ENCODE measurements around the gene ARID5B.

Gene ARID5B

GRCh38 chr10:62033125-62033524 lies 131.6 kb downstream of the ARID5B start:
- no peak for DNase-seq (ENCODE audit: low spot score)

- no peak for DNase-seq (ENCODE audit: low spot score)
Observed at GRCh38 chr10:62034096-62034640, 132.7 kb downstream of the ARID5B start.

GRCh38 chr10:62036186-62037081 lies 134.9 kb downstream of the ARID5B start:
- no peak for DNase-seq (ENCODE audit: low spot score)

DNA sequence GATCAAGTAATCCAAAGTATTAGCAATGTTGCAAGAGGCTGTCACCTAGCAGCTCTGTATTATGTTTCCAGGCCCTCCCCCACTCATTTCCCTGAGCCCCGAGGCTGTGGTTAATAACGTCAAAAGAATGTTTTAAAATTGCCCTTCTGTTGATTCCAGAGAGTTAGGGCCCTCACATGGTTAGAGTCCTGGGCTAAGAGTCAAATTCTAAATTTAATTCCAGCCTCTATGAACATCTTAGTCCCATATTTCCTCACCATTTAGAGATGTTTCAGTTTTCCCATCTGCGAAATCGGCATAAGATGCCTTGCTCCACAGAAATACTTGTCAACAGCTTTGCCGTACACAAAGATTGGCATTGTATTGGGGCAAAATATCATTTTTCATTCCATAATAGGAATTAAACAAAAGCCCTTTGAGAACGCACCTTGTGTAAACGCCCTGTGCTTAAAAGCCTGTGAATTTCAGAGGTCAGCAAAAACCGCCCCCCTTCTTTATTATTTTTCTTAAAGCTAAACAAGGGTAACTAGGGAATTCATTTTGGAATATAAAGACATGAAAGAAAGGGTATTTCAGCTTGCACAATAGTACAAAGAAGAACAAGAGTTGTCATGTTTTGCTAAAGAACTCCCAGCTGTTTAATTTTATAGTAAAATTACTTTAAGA lies 135.8 kb downstream of the ARID5B start:
- no peak for DNase-seq (ENCODE audit: low spot score)

- no peak for DNase-seq (ENCODE audit: low spot score)
Observed at GRCh38 chr10:62037890-62038608, 136.6 kb downstream of the ARID5B start.

- peak; percentile 89 for DNase-seq (ENCODE audit: low spot score)
Observed at GRCh38 chr10:62038609-62039190, 137.2 kb downstream of the ARID5B start.

GRCh38 chr10:62039954-62040353 lies 138.5 kb downstream of the ARID5B start:
- DNase-seq (ENCODE audit: low spot score): no peak

DNA sequence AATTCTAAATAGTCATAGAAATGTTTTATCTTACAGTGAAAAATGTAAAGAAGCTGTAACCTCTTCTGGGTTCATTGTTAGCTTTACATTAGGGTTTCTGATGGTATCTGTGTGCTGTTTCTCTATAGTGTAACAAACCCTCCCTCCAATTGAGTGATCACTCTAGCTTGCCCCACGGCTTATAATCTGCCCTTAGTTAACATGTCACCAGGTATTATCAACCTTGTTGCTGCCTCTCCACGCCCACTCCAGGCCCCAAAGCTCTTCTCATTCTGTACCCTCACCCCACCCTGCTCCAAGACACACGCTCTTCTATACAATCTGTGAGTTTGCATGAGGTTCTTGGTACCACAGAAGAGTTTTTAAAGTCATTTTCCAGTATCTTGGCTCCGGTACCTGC lies 139.4 kb downstream of the ARID5B start:
- no peak for DNase-seq (ENCODE audit: low spot score)

DNA sequence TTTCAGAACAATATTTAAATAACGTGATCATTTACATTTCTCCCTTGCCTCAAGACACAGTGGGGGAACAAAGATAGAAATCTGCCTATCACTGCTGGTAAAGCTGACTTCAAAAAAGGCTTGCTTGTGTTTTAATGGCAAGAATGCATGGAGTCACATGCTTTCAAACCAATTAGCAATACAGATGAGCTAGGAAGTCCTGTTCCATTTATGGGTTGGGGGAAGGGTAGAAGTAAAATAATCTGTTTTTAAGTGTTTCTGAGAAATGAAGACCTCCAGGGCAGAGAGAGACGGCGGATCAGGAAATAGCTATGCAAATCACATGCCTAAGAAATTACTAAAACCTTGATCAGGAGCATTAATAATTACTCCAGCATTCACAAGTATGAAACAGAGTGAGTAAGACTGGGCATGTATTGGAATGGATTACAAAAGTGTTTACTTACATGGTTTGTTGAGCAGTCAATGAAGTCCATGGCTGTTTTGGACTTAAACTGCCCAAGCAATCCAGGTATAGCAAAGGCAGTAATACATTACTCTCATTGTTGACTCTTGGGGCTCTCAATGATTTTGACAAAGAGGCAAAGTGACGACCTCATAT lies 142.0 kb downstream of the ARID5B start:
- DNase-seq (ENCODE audit: low spot score): peak; percentile 66

GRCh38 chr10:62044566-62044965 lies 143.1 kb downstream of the ARID5B start:
- DNase-seq (ENCODE audit: low spot score): no peak

GRCh38 chr10:62045765-62046521 lies 144.4 kb downstream of the ARID5B start:
- DNase-seq (ENCODE audit: low spot score): no peak

GRCh38 chr10:62046522-62047227 lies 145.2 kb downstream of the ARID5B start:
- no peak for DNase-seq (ENCODE audit: low spot score)

DNA sequence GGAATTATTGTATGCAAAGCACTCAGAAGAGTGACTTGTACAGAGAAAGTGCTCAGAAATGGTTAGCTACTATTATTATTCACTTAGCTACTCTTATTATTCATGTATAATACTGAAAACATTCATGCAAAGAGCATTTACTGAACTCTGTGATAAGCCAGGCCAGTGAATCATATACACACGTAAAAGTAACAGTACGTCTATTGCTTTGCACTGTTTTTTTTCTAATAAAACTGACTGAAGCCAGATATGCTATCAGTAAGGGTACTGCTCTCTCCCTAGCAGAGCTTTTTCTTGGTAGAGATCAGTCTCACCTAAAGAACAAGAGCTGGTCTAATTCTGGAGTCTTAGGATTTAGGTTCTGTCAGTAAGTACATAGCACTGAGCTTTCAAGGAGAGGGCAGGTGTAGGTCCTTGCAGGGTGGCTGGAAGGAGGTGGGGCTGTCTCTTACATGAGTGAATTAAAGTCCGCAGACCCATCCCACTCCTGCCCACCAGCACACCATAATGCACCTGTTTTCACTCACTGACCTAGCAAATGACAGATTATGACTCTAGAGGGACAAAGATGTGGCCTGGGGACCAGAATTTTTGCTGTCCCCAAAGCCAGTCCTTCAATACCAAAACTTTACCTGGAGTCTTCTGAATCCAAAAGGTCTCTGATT lies 145.9 kb downstream of the ARID5B start:
- DNase-seq (ENCODE audit: low spot score): no peak

- no peak for DNase-seq (ENCODE audit: low spot score)
Observed at GRCh38 chr10:62047960-62048383, 146.5 kb downstream of the ARID5B start.

DNA sequence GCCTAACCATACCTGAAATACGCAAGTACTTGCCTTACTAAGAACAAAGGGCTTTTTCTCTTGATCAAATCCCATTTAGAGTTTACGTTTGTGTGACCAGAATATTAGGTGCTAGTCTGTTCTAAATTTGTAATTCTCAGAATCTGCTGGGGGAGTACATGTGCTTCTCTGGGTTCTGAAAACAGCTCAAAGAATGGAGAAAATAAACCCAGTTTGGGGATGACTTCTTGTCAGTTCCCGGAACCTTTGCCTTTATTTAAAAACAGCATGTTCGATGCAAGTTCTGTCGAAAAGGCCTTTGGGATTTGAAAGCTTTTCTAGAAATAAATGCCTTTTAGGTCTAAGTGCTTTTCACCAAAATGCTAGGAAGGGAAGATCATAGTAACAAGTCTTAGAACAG lies 147.0 kb downstream of the ARID5B start:
- no peak for DNase-seq (ENCODE audit: low spot score)

DNA sequence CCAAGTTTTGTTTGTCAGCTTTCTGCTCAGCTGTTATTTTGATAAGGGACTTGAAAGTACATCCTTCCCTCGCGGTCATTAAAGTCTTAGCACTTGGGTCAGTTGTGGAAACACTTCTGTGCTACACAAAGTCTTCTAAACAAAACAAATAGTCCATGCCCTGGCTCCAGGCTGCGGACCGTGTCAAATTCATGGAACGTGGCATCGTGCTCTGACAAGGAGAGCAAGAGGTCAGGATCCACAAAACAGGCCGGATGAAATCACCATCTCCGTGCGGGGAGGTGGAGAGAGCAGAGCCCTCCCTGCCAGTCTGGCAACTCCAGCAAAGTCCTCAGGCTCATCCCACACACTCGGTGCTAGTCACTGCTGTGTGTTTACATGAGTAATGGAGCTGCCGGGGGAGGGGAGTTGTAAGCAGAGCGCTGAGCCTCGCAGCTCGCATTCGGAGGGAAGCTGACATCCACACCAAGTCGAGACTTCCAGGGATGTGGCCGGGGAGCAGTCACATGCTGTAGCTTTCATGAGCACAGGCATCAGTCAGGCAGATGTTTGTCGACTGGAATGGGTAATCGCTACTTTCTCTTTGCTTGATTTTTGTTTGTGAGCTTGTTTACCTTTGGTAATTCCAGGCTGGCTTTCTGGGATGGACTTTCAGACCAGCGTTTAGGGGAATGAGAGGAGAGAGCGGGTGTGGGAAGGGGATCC lies 147.6 kb downstream of the ARID5B start:
- peak; percentile 96 for DNase-seq (ENCODE audit: low spot score)

DNA sequence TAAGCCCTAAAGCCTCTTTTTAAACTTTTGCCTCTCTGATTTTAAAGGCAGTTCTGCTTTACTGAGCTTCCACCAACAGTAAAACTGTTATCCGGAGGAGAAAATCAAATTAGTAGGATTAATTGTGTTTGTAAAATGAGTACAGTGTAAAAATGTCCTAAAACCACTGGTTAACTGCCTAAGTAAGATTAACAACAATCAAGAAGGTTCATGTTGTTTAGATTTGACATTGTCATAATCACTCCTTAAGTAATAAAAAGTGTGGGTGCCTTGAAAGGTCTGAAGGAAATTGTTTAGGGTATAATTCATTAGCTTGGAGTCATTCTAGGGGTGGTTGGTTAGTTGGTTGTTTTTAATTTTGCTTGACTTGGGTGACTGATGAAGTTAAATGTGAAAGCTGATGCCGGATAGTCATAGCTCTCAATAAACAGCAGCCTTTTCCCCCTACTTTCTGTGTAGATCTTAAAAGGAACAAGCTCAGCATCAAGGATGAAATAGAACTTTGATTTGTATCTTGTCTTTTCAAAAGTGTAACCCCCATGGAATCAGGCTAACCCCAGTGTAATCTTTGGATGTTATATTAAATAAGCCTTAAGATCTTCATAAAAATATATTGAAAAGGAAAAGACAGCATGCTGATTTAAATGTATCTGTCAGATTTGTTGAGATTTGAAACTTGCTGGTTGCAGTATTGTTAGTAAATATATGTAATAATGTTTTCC lies 148.3 kb downstream of the ARID5B start:
- DNase-seq (ENCODE audit: low spot score): peak; percentile 73

DNA sequence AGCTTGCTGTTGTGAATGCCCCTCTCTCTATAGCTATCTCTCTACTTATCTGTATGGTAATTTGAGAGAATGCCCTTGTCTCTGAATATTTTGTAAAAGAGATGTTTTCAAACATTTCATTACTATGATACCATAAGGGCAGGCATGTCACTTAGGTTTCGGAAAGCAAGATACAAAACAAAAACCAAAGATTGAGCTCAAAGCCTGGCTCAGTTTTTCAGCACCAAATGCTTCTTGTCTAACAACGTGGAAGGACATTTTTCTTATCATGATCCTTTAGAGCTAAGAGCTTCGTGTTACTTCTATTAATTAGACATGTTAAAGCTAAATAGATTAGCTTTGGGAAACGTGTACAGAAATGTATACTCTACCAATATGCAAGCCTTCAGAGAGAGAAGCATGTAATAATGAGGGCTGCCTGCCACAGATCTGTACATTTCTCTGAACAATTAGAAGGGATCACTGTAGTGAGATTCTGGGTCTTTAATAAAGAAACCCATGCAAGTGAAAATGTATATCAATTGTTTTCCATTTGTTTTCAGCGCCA lies 148.9 kb downstream of the ARID5B start:
- DNase-seq (ENCODE audit: low spot score): peak; percentile 69

All from pons (tissue), 1 donor.